Activated CD4-positive, CD25-positive, alpha-beta regulatory T cell treated with anti-CD3 and anti-CD28 coated beads, Interleukin-2, amount 50 U/mL, for 16 hours (primary cell): ENCODE measurements around the gene KNL1.

Experiments
- DNase-seq: peaks from one replicate; pipeline ENCODE4 v3.0.0-alpha.2; 2020; ENCODE audit warnings: low read depth, low spot score

KNL1 gene

GRCh38 chr15:40584191-40584590 is 9.9 kb upstream of the KNL1 start:
- no peak for DNase-seq

GRCh38 chr15:40590667-40591050 is 3.4 kb upstream of the KNL1 start:
- no peak for DNase-seq

GRCh38 chr15:40591389-40591788 is 2.7 kb upstream of the KNL1 start:
- DNase-seq: no peak

- DNase-seq: no peak
Measured at GRCh38 chr15:40593165-40593564, 884 bp upstream of the KNL1 start.

- peak; percentile 4 for DNase-seq
Measured at GRCh38 chr15:40594429-40594836, 384 bp downstream of the KNL1 start.

GRCh38 chr15:40595219-40595618 is 1.2 kb downstream of the KNL1 start:
- no peak for DNase-seq

GRCh38 chr15:40595773-40596172 is 1.7 kb downstream of the KNL1 start:
- no peak for DNase-seq

- DNase-seq: no peak
Measured at GRCh38 chr15:40597024-40597423, 3.0 kb downstream of the KNL1 start.

GRCh38 chr15:40598126-40598525 is 4.1 kb downstream of the KNL1 start:
- DNase-seq: no peak

- no peak for DNase-seq
Measured at GRCh38 chr15:40598672-40599071, 4.6 kb downstream of the KNL1 start.

GRCh38 chr15:40600956-40601355 is 6.9 kb downstream of the KNL1 start:
- DNase-seq: no peak

GRCh38 chr15:40603935-40604334 is 9.9 kb downstream of the KNL1 start:
- DNase-seq: no peak

GRCh38 chr15:40613080-40613479 is 19.0 kb downstream of the KNL1 start:
- no peak for DNase-seq

- DNase-seq: no peak
Measured at GRCh38 chr15:40618023-40618422, 24.0 kb downstream of the KNL1 start.

- no peak for DNase-seq
Measured at GRCh38 chr15:40618906-40619305, 24.9 kb downstream of the KNL1 start.

- DNase-seq: no peak
Measured at GRCh38 chr15:40623361-40623760, 29.3 kb downstream of the KNL1 start.

- DNase-seq: no peak
Measured at GRCh38 chr15:40630313-40630712, 36.3 kb downstream of the KNL1 start.

- no peak for DNase-seq
Measured at GRCh38 chr15:40633178-40633577, 39.1 kb downstream of the KNL1 start.

- no peak for DNase-seq
Measured at GRCh38 chr15:40637221-40637745, 43.2 kb downstream of the KNL1 start.

- DNase-seq: no peak
Measured at GRCh38 chr15:40639677-40640076, 45.6 kb downstream of the KNL1 start.

GRCh38 chr15:40647523-40647922 is 53.5 kb downstream of the KNL1 start:
- no peak for DNase-seq

- DNase-seq: no peak
Measured at GRCh38 chr15:40650479-40650878, 56.4 kb downstream of the KNL1 start.

- no peak for DNase-seq
Measured at GRCh38 chr15:40660686-40661085, 66.6 kb downstream of the KNL1 start.

GRCh38 chr15:40664909-40665308 is 70.9 kb downstream of the KNL1 start:
- no peak for DNase-seq
